HepG2 (cell line): ENCODE data around the gene NOS1AP. TPM values are rescaled to one million over a fixed set of nuclear protein-coding genes. Genes with fewer than 3 reads are reported as not detected.

Experiments
- ATAC-seq: fragments of 200-7000 bp; cut with Tn5 transposase; 3 replicates; pipeline ENCODE4 v1.9.1; 2020; ENCODE audit warnings: mild to moderate bottlenecking, moderate library complexity
- BruUV-seq: library from RNA; stranded (reverse); fragments of 400-500 nt; replicated peaks from 2 replicates; lab custom pipeline; 2021; lab: Mats Ljungman, UMichigan
- CTCF ChIA-PET: fragments of 300-600 bp; formaldehyde crosslinking; extraction: SDS; loops from one replicate; lab custom pipeline; 2021; ENCODE audit warnings: low total read pairs, inconsistent platforms, low intra/inter-chr PET ratio; lab: Yijun Ruan, JAX
- POLR2A ChIA-PET: fragments of 350-600 bp; sonication (Branson Sonifier 250); formaldehyde crosslinking; loops from one replicate; lab custom pipeline; 2020; ENCODE audit warnings: antibody characterized with exemption, inconsistent platforms; lab: Yijun Ruan, JAX
- DNase-seq: peaks from one replicate; pipeline ENCODE4 v3.0.0-alpha.2; 2015; ENCODE audit warnings: low spot score
- FAIRE-seq: peaks from 3 replicates; lab custom pipeline; 2011; peaks lifted over from hg19 to GRCh38; lab: Jason Lieb, UNC
- H2AFZ ChIP-seq: one replicate; pipeline ENCODE4 v1.6.1; 2011; ENCODE audit warnings: low read length, inconsistent platforms
- H3K27ac ChIP-seq: fragments of 300-600 bp; 3 replicates; pipeline ENCODE4 v1.8.0; 2011; ENCODE audit warnings: mixed run types, mild to moderate bottlenecking, mixed read lengths, low read length, inconsistent platforms; ENCODE audit not compliant: insufficient read depth; ENCODE audit errors: extremely low read length
- H3K27me3 ChIP-seq, 2 experiments: fragments of 200-600 bp in 1 of 2; 2 replicates in 1 of 2; 3 replicates in 1 of 2; pipeline versions ENCODE4 v1.6.0 to v1.8.0; 2011; ENCODE audit warnings: low read length in 2 of 2, mild to moderate bottlenecking in 2 of 2, moderate library complexity in 2 of 2, inconsistent platforms in 1 of 2; ENCODE audit not compliant: insufficient read depth in 2 of 2, control insufficient read depth in 1 of 2
- H3K36me3 ChIP-seq, 2 experiments: fragments of 200-600 bp in 1 of 2; replicated peaks in 1 of 2; 2 replicates in 1 of 2; 3 replicates in 1 of 2; pipeline versions ENCODE4 v1.5.1 to v1.8.0; 2011; ENCODE audit warnings: low read length in 2 of 2, inconsistent platforms in 1 of 2; ENCODE audit not compliant: insufficient read depth in 2 of 2, control insufficient read depth in 1 of 2
- H3K4me1 ChIP-seq: 2 replicates; pipeline ENCODE4 v1.5.1; 2012; ENCODE audit warnings: low read length, inconsistent platforms; ENCODE audit not compliant: insufficient read depth
- H3K4me2 ChIP-seq: 2 replicates; pipeline ENCODE4 v1.6.0; 2011; ENCODE audit warnings: low read depth, low read length, inconsistent platforms
- H3K4me3 ChIP-seq, 3 experiments: fragments of 200-600 bp in 1 of 3; sonication (generic), shearing (Covaris generic) in 1 of 3; replicated peaks in 1 of 3; 2 replicates each; pipeline ENCODE4 v1.5.1; 2011 to 2016; ENCODE audit warnings: low read length in 3 of 3, inconsistent platforms in 2 of 3, low read depth in 2 of 3, mild to moderate bottlenecking in 2 of 3, control low read depth in 1 of 3, mixed read lengths in 1 of 3; ENCODE audit not compliant: insufficient read depth in 1 of 3
- H3K79me2 ChIP-seq: one replicate; pipeline ENCODE4 v1.6.1; 2011; ENCODE audit warnings: low read length, inconsistent platforms; ENCODE audit not compliant: insufficient read depth
- H3K9ac ChIP-seq: 2 replicates; pipeline ENCODE4 v1.6.0; 2011; ENCODE audit warnings: mild to moderate bottlenecking, low read depth, low read length, inconsistent platforms; ENCODE audit not compliant: insufficient read depth
- H3K9me3 ChIP-seq: 2 replicates; pipeline ENCODE4 v1.5.1; 2012; ENCODE audit warnings: mild to moderate bottlenecking, low read length
- H4K20me1 ChIP-seq: 2 replicates; pipeline ENCODE4 v1.6.0; 2011; ENCODE audit warnings: inconsistent platforms, mild to moderate bottlenecking, low read length, moderate library complexity; ENCODE audit not compliant: insufficient read depth
- AHR ChIP-seq: IDR thresholded peaks from 2 replicates; pipeline ENCODE4 v1.6.1; 2018; ENCODE audit warnings: missing genetic modification reagents, missing compliant biosample characterization
- ATF3 ChIP-seq: sonication (generic); formaldehyde crosslinking; IDR thresholded peaks from 2 replicates; pipeline ENCODE4 v1.4.0; 2020; ENCODE audit warnings: missing genetic modification reagents
- EHMT2 ChIP-seq: fragments of 200-600 bp; sonication (generic); IDR thresholded peaks from 2 replicates; pipeline ENCODE4 v1.7.0; 2017; ENCODE audit warnings: antibody characterized with exemption, low read depth, low read length, borderline replicate concordance
- FOXA1 ChIP-seq, 2 experiments: fragments of 450-650 bp in 1 of 2; sonication (generic) in 1 of 2; formaldehyde crosslinking in 1 of 2; IDR thresholded peaks; 2 replicates each; pipeline versions ENCODE4 v1.4.0 to v1.6.1; 2016 to 2020; ENCODE audit warnings: missing genetic modification reagents in 1 of 2
- FOXP1 ChIP-seq, 2 experiments: fragments of 450-650 bp in 1 of 2; IDR thresholded peaks; 2 replicates each; pipeline ENCODE4 v1.6.1; 2017 to 2018; ENCODE audit warnings: antibody characterized with exemption in 1 of 2
- GFI1 ChIP-seq: sonication (generic); formaldehyde crosslinking; IDR thresholded peaks from 2 replicates; pipeline ENCODE4 v1.5.0; 2020; ENCODE audit warnings: missing genetic modification reagents, mild to moderate bottlenecking, borderline replicate concordance
- GPBP1L1 ChIP-seq: sonication (generic); formaldehyde crosslinking; IDR thresholded peaks from 2 replicates; pipeline ENCODE4 v1.5.0; 2020; ENCODE audit warnings: mild to moderate bottlenecking, missing genetic modification reagents
- HOXA9 ChIP-seq: sonication (generic); formaldehyde crosslinking; IDR thresholded peaks from 2 replicates; pipeline ENCODE4 v1.8.1; 2022; ENCODE audit warnings: missing genetic modification reagents, mild to moderate bottlenecking, moderate library complexity, borderline replicate concordance
- KDM5A ChIP-seq: fragments of 200-600 bp; sonication (generic); IDR thresholded peaks from 2 replicates; pipeline ENCODE4 v1.7.0; 2018; ENCODE audit warnings: antibody characterized with exemption, mild to moderate bottlenecking, low read length, borderline replicate concordance
- KLF13 ChIP-seq: sonication (generic); formaldehyde crosslinking; IDR thresholded peaks from 2 replicates; pipeline ENCODE4 v1.4.0; 2020; ENCODE audit warnings: mild to moderate bottlenecking, missing genetic modification reagents
- MEIS1 ChIP-seq: sonication (generic); formaldehyde crosslinking; IDR thresholded peaks from 2 replicates; pipeline ENCODE4 v1.9.0; 2021; ENCODE audit warnings: mild to moderate bottlenecking, missing genetic modification reagents, moderate library complexity, borderline replicate concordance
- NR2F2 ChIP-seq: IDR thresholded peaks from 2 replicates; pipeline ENCODE4 v1.6.1; 2012; ENCODE audit warnings: low read depth, inconsistent platforms, borderline replicate concordance
- SIX4 ChIP-seq: sonication (generic); formaldehyde crosslinking; IDR thresholded peaks from 2 replicates; pipeline ENCODE4 v1.4.0; 2020; ENCODE audit warnings: missing genetic modification reagents
- SMARCC2 ChIP-seq: fragments of 450-650 bp; IDR thresholded peaks from 2 replicates; pipeline ENCODE4 v1.6.1; 2017; ENCODE audit warnings: antibody characterized with exemption, mild to moderate bottlenecking
- ZBTB44 ChIP-seq: sonication (generic); formaldehyde crosslinking; IDR thresholded peaks from 2 replicates; pipeline ENCODE4 v1.4.0; 2020; ENCODE audit warnings: missing genetic modification reagents
- ZC3H13 ChIP-seq: sonication (generic); formaldehyde crosslinking; IDR thresholded peaks from 2 replicates; pipeline ENCODE4 v1.8.1; 2023; ENCODE audit warnings: mild to moderate bottlenecking, missing genetic modification reagents, moderate library complexity
- ZFP62 ChIP-seq: sonication (generic); formaldehyde crosslinking; IDR thresholded peaks from 2 replicates; pipeline ENCODE4 v1.4.0; 2020; ENCODE audit warnings: missing genetic modification reagents
- ZNF232 ChIP-seq: sonication (generic); formaldehyde crosslinking; IDR thresholded peaks from 2 replicates; pipeline ENCODE4 v1.4.0; 2020; ENCODE audit warnings: missing genetic modification reagents, borderline replicate concordance
- ZNF264 ChIP-seq: sonication (generic); formaldehyde crosslinking; IDR thresholded peaks from 2 replicates; pipeline ENCODE4 v1.4.0; 2020; ENCODE audit warnings: missing genetic modification reagents
- ZNF629 ChIP-seq: sonication (generic); formaldehyde crosslinking; conservative IDR thresholded peaks from 2 replicates; pipeline ENCODE4 v1.5.0; 2020; ENCODE audit warnings: missing genetic modification reagents
- ZNF703 ChIP-seq: sonication (generic); formaldehyde crosslinking; IDR thresholded peaks from 2 replicates; pipeline ENCODE4 v1.5.1; 2020; ENCODE audit warnings: missing genetic modification reagents, mild to moderate bottlenecking, moderate library complexity, borderline replicate concordance
- WGBS: methylation state at CpG from one replicate; pipeline ENCODE4 v1.1.6; 2017; ENCODE audit warnings: low lambda C conversion rate; 5-methylcytosine and 5-hydroxymethylcytosine counted together
- in situ Hi-C: cut with HindIII; loops from 2 replicates; pipeline ENCODE4 v1.10.0; 2017; ENCODE audit warnings: low pct_unique_long_range_greater_than_20kb; ENCODE audit not compliant: extremely low pct_ligation_motif_present
- intact Hi-C: fragments of 100-400 bp; cut with micrococcal nuclease; formaldehyde crosslinking; loops from one replicate; pipeline ENCODE4 v1.10.0; 2022; ENCODE audit not compliant: unreplicated experiment
- polyA plus RNA-seq, 8 experiments: library from polyadenylated mRNA; depleted of rRNA in 3 of 8; stranded (reverse) in 7 of 8; unstranded in 1 of 8; fragments of >200 nt; fragmentation: Illumina TruSeq in 4 of 8; extraction: Trizol in 4 of 8; gene quantifications; 2 replicates each; pipeline versions ENCODE4 v1.2.1 to v1.2.3, GENCODE V29; 2011 to 2016; ENCODE audit warnings: low read depth in 4 of 8, missing spikeins in 1 of 8, mixed read lengths in 1 of 8; ENCODE audit not compliant: insufficient read depth in 1 of 8
- total RNA-seq, 5 experiments: library from RNA; depleted of rRNA; stranded (reverse); fragments of >200 nt; fragmentation: Illumina TruSeq; extraction: Trizol; gene quantifications; 2 replicates each; pipeline ENCODE4 v1.2.3, GENCODE V29; 2016; ENCODE audit warnings: low read depth in 1 of 5

NOS1AP gene
- total and polyA plus RNA-seq, 2 of the 13 experiments (the other 11 are each of a cell fraction or from before 2014, with no cell fraction given), result 2.0 to 3.3 TPM

- H3K4me2 ChIP-seq, result peak overlapping the region; percentile 76
- no peaks in the 10 kb centered on the region for H3K36me3 ChIP-seq
- intact Hi-C loops, result loop anchor here (1.0 to 5.0 kb wide), 2 partner anchors 40 to 105 kb away; no protein-coding TSS in a partner anchor
- DNase-seq (peak; percentile 97), ATAC-seq (peak; percentile 96), FAIRE-seq (peak; percentile 97)
- H3K9ac ChIP-seq, result peak overlapping the region; percentile 27
- peak overlapping the region; percentile 71 for H3K27ac ChIP-seq
- H2AFZ ChIP-seq, result no peak overlapping the region
- ChIA-PET CTCF (no interaction called here), POLR2A (interaction anchor here (0.8 to 1.6 kb wide), 6 partner anchors 11 to 105 kb away, joined by 3 to 12 read pairs (median 6); no protein-coding TSS in a partner anchor)
- peaks cover 81% of the 10 kb centered on the region for H3K4me1 ChIP-seq
- H4K20me1 ChIP-seq, result no peaks in the 10 kb centered on the region
- in situ Hi-C loops, result no loop called here
- no peaks in the 10 kb centered on the region for H3K27me3 ChIP-seq
- H3K79me2 ChIP-seq, result peaks cover 75% of the 10 kb centered on the region
- WGBS, result 0% methylated on average over 4 of the region's 4 CpGs
- H3K9me3 ChIP-seq, result no peaks in the 10 kb centered on the region
- BruUV-seq, result no TSS peak
- H3K4me3 ChIP-seq, result peak overlapping the region; percentile 8 to 50 (median 29); a peak in 4 of 6 replicates
- TF ChIP-seq FOXA1 (IDR thresholded peaks at IDR 0.05) (no peak), FOXA1 (CRISPR knock-in tag; IDR thresholded peaks at IDR 0.05) (peak; percentile 87), ZFP62 (no peak), ZC3H13 (CRISPR knock-in tag) (no peak), EHMT2 (peak; percentile 48; the same call in 1 of the 2 replicates), SIX4 (CRISPR knock-in tag) (no peak), ZNF703 (CRISPR knock-in tag) (no peak), ZNF232 (CRISPR knock-in tag) (0 out of 2 replicates have a peak, but pooled peaks have one; percentile 36), ATF3 (no peak), AHR (CRISPR knock-in tag) (no peak), KDM5A (no peak; the same call in 1 of the 2 replicates), ZNF629 (CRISPR knock-in tag) (0 out of 2 replicates have a peak, but pooled peaks have one; percentile 24), SMARCC2 (no peak), ZBTB44 (CRISPR knock-in tag) (no peak), GFI1 (CRISPR knock-in tag) (peak; percentile 91), HOXA9 (CRISPR knock-in tag) (no peak), ZNF264 (CRISPR knock-in tag) (peak; percentile 84; the same call in 1 of the 2 replicates), KLF13 (CRISPR knock-in tag) (no peak), NR2F2 (peak; percentile 80; the same call in 1 of the 2 replicates), FOXP1 (IDR thresholded peaks at IDR 0.05) (no peak), FOXP1 (CRISPR knock-in tag; IDR thresholded peaks at IDR 0.05) (peak; percentile 88), MEIS1 (peak; percentile 59; the same call in 1 of the 2 replicates), GPBP1L1 (CRISPR knock-in tag) (no peak)
These were observed 22.4 kb downstream of the NOS1AP start for GRCh38 chr1:162091681-162092524.
